Hematopoietic multipotent progenitor cell (in vitro differentiated cells): Measurements from ENCODE around the gene ABCD2. TPM values are rescaled to one million over a fixed set of nuclear protein-coding genes. Genes with fewer than 3 reads are reported as not detected.
"Not testable (repeated sequence)": the region's sequence is repeated elsewhere in the genome, so short reads cannot be mapped to it uniquely, and the experiment has no call there.

Experiments used
- DNase-seq, 3 donors: peaks; one replicate each; pipeline ENCODE4 v3.0.0-alpha.2; 2011 to 2015; ENCODE audit warnings: low read depth in 2 of 3, low spot score in 2 of 3
- total RNA-seq: library from RNA; depleted of rRNA; stranded (reverse); fragments of >200 nt; gene quantifications from one replicate; pipeline ENCODE4 v1.2.3, GENCODE V29; 2012

The ABCD2 gene
- total RNA-seq, 1 donor = under 0.01 TPM

GRCh38 chr12:39613525-39613924 lies 6.1 kb downstream of the ABCD2 start:
- no peak for DNase-seq

DNA sequence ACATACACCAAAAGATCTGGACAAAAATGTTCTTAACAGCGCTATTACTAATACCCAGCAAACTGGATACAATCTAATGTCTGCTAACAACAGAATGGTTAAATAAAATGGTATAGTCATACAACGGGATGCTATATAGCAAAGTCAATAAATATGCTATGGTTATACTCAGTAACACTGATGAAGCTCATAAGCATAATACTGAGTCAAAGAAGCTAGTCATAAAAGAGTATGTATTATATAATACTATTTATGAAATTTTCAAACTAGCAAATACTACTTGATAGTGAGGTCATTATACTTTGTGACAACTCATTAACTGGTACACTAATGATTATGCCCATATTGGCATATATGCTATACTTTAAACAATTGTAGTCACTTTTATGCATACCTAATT lies 7.4 kb downstream of the ABCD2 start:
- no peak for DNase-seq

GRCh38 chr12:39611818-39612217 lies 7.8 kb downstream of the ABCD2 start:
- DNase-seq = no peak

DNA sequence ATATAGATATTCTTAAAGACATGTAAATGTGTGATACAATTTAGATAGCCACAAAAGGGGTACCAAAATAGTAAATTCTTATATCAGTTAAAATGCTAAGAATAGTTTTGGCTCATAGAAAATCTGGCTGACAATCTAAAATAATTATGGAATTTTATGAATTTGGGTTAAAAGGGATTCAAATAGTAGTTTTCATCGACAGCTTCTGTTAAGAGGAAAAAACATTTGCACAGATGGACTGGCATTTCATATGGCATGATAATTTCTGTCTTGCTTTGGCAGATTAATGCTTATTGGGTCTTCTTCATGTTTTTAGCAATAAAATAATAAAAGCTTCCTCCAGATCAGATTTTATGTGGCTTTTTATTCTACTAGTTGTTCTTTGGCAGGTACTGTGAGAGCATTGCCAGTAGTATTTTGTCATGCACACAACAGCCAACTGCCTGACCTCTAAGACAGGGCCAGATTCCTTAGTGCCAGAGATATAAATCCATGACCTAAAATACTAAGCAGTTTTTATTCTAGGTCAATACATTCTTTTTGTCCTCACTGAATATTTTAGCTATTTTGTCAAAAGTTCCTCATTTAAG lies 9.1 kb downstream of the ABCD2 start:
- DNase-seq = no peak

DNA sequence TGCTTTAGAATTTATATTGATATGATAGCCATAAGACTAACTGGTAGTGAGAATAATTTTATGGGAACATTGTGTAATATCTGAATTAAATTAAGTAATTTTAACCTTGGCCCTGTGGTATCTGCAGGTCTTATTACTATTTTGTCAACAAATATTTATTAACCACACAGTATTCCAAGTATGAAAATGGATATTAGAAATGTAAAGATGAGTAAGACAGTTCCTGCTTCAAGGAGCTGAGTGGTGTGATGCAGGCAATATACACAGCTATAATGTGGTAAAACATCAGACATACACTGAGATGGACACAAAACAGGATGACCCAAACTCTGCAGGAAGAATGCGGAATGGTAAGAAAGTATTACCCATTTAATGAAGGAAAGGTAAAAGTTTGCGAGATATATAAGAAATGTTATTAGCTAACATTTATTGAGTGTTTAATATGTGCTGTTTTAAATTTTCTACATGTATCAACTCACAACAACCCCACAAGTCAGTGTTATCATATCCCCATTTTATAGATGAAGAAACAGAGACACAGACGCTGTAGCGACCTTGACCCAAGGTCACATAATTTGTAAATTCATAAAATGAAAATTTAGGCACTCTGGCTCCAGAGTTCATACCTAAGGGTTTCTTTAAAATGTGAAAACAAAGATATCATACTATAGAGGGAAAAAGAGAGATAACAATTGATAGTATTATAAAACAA lies 12.7 kb downstream of the ABCD2 start:
- no peak for DNase-seq

DNA sequence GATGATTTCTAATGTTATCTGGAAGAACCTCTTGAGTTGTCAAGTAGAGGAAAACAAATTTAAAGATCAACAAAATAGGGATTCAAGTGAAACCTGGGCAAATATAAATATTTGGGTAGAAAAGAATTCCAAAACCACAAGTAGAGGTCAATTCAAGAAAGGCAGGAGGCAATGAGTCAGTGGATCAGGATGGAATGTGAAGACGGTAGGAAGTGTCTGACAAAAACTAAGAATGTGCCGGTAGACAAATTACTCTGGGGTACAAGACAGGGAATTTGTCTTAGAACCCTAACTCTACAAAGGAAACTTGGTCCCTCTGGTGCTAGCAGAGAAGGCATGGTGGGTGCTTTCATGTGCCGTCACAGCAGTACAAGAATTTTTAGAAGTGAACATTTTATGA lies 13.6 kb downstream of the ABCD2 start:
- DNase-seq = no peak

- DNase-seq = no peak
Observed at GRCh38 chr12:39605501-39605900, 14.1 kb downstream of the ABCD2 start.

- DNase-seq = no peak
Observed at GRCh38 chr12:39603065-39603464, 16.5 kb downstream of the ABCD2 start.

DNA sequence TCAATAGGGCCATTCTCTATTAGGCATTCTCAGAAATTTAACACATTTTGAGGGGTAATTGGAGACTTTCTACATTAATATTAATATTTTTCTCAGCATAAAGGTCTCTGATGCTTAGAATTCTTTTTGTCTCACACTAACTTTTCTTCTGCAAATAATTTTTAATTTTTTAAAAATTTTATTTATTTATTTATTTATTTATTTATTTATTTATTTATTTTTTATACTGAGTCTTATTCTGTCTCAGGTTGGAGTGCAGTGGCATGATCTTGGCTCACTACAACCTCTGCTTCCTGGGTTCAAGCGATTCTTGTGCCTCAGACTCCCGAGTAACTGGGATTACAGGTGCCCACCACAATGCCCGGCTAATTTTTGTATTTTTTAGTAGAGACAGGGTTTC lies 17.7 kb downstream of the ABCD2 start:
- DNase-seq = not testable (repeated sequence)

GRCh38 chr12:39595928-39596327 lies 23.7 kb downstream of the ABCD2 start:
- DNase-seq = no peak

GRCh38 chr12:39592295-39592694 lies 27.3 kb downstream of the ABCD2 start:
- DNase-seq = no peak

- DNase-seq = no peak
Observed at GRCh38 chr12:39588348-39588747, 31.3 kb downstream of the ABCD2 start.

GRCh38 chr12:39587225-39587624 lies 32.4 kb downstream of the ABCD2 start:
- DNase-seq = peak; percentile 1 to 39 (median 10)

GRCh38 chr12:39586816-39587215 lies 32.8 kb downstream of the ABCD2 start:
- DNase-seq = no peak

GRCh38 chr12:39581592-39581991 lies 38.0 kb downstream of the ABCD2 start:
- no peak for DNase-seq

DNA sequence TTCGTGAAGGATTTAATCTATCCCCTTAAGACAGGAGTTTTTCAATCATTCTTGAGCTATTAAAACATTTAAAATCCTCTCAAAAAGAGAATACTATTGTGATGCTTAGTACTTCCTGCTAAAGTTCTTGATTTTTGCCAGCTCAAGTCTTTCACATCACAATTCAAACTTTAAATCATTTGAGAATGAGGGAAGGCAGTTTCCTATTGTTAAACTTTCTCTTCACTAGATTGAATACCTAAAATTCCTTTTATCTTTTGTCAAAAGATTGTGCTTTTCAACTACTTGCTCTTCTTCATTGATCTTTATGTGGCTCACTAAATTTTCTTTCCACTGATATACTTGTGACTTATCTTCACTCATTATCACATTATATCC lies 44.1 kb downstream of the ABCD2 start:
- no peak for DNase-seq

DNA sequence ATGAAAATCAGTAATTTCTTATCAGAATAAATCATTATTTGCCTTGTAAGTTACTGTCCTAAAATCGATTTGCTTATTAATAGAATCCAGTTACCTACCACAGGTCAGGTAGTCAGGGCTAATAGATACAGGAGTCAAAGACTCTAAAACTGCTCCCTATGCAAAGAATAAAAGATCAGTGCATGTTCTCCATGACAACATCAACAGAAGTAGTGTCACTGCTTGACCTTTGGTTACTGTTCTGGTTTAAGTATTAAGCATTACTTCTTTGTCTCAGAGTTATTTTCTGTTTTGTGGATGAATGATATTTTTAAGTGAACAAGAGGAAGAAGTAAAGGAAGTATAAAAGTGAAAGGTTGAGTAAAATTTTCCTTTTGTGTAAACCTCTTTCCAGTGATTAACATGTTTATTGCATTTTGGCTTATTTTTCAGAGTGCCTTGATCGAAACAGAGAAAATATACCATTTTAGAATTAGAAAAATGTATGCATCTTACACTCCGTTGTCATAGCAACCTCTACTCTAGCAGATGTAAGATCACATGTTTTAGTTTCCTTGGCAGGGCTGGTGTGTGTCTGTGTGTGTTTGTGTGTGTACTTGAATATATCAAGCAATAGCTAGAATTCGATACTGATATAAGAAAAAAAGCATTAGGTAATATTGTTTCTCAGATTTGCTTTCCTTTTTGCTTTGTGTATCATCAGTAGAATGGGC lies 44.7 kb downstream of the ABCD2 start:
- DNase-seq = no peak

DNA sequence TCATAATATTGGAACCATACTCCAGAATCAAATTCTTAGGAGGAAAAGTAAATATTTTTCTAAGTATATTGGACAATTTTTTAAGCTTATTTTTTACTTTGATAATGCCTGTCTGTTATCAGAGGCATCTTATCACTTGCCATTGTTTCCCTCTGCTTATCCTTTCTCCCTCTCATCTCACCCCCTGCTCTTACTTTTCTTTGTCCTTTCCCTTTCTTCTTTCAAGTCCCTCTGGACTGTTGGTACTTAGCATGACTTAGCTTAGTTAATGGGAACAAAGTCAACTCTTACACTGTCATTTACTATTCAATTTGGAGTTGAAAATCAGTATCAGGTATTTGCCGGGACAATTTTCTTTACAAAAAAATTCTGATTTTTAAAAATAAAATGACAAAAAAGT lies 45.2 kb downstream of the ABCD2 start:
- no peak for DNase-seq

- no peak for DNase-seq
Observed at GRCh38 chr12:39573971-39574370, 45.6 kb downstream of the ABCD2 start.

- DNase-seq = no peak
Observed at GRCh38 chr12:39572551-39572950, 47.1 kb downstream of the ABCD2 start.

DNA sequence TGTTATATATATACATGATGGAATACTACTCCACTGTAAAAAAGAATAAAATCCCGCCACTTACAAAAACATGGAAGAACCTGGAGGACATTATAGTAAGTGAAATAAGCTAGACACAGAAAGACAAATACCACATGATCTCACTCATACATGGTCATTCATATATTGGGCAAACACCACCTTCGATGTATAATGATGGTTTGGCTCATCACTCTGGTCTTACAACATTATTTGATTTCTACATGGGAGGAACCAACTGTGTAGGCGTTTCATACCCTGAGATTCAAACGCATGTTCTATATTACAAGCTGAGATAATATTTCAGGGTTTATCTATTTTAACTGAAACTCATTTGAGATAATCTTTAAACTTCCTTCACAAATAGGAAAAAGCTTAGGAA lies 48.3 kb downstream of the ABCD2 start:
- no peak for DNase-seq

DNA sequence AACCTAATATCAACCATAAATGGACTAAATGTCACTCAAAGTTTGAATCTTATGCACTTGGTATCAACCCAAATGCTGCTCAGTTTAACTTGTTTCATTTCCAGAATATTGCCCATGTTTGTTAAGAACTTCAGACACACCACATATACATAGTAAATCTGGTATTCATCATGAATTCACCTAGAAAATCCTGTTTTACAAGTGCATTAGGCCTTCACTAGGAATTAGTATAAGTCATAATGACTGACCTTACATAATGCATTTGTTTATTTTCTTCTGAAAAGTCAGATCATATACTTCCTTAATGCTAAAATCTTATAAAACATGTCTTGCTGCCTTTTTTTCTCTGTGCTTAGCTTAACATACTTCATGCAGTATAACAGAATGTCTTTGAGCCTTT lies 66.1 kb downstream of the ABCD2 start:
- DNase-seq = no peak
